Measurements from ENCODE around the gene ZNF718. TPM values are rescaled to one million over a fixed set of nuclear protein-coding genes. Genes with fewer than 3 reads are reported as not detected.
A peak's percentile ranks its signal among the peaks of the same experiment; 100 is the strongest.
"Not testable (repeated sequence)": the region's sequence is repeated elsewhere in the genome, so short reads cannot be mapped to it uniquely, and the experiment has no call there.

ZNF718 gene
- total RNA-seq = 10 to 100 TPM in 1 of 2 experiments, 1 to 10 TPM in 1; 9.7 to 10.3 TPM

DNA sequence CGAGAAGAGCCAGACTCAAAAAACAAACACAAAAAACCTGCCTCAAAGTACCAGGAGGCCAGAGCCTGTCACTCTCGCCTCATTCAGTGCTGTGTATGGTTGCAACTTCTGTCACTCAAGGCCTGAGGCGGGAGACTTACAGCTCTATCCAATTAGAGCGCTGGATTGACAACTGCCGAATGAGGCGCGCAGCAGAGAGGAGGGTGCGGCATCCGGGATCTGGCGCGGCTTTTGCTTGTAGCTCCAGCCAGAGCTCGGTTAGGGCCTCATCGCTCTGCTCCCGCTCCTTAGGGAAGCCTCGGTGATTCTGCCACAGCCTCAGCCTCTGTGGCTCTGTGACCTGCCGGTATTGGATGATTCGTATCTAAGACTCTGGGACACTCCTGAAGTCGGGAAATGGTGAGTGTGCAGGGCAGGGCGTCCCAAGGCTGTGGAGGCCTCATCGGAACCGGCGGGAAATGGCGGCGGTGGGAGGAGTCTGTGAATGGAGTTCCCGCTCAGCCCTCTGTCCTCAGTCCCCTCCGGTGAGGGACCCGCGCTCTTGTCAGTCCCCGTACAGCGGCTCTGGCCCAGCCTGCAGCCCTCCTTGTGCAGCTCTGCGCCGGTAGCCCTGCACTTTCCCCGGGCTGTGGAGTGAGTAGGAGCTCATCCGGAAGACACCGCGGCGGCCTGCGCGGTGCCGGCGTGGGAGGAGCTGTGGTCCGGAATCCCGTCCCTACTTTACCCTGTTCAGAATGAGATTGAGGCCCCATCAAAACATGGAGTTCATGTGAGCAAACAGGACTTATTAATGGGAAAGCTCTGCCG is at the start of gene ZNF718:
Gene ZNF718 (plus strand): TSS at position 227 of the 807 bp plus-strand sequence. CDS start 170 bp downstream, at position 397.
- H3K36me3 Mint-ChIP-seq (ENCODE audit: low read depth) = peaks cover 78% of the 10 kb centered on the region
- no peaks in the 10 kb centered on the region for H3K27me3 Mint-ChIP-seq
- H3K4me3 Mint-ChIP-seq = peak within 1 kb of the TSS; percentile 91
- H3K27ac Mint-ChIP-seq = peak within 1 kb of the TSS; percentile 100
- DNase-seq (peak; percentile 97), ATAC-seq (peak; percentile 98)
- intact Hi-C loops (cut with DNase I, micrococcal nuclease) = loop anchor here (1.0 to 5.0 kb wide), 7 partner anchors 9 to 1458 kb away; partner anchors contain the start of genes ATP5ME (in 1 of the 2), MYL5 (in 1 of the 2), PIGG (in 1 of the 2) and ZNF141 (in 1 of the 2)
- ChIA-PET CTCF (interaction anchor here (0.6 to 1.6 kb wide), 4 partner anchors 9 to 119 kb away, joined by 3 to 13 read pairs (median 4); no protein-coding TSS in a partner anchor), POLR2A (interaction anchor here (0.6 to 1.9 kb wide), 6 partner anchors 10 to 350 kb away, joined by 3 to 6 read pairs (median 4); partner anchors contain the start of genes ZNF141 and ZNF595)
- peaks cover 44% of the 10 kb centered on the region for H3K4me1 Mint-ChIP-seq
- peaks cover 54% of the 10 kb centered on the region for H3K9me3 Mint-ChIP-seq (ENCODE audit: low read depth)

DNA sequence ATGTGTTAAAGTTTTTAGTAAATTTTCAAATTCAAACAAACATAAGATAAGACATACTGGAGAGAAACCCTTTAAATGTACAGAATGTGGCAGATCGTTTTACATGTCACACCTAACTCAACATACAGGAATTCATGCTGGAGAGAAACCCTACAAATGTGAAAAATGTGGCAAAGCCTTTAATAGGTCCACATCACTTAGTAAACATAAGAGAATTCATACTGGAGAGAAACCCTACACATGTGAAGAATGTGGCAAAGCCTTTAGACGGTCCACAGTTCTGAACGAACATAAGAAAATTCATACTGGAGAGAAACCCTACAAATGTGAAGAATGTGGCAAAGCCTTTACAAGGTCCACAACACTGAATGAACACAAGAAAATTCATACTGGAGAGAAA is 38.4 kb upstream of the ZNF718 start:
- ATAC-seq = no peak
- CTCF ChIA-PET = no interaction called here
- Mint-ChIP-seq H3K27me3 (no peaks in the 10 kb centered on the region), H3K4me3 (no peak overlapping the region), H3K36me3 (ENCODE audit: low read depth) (peaks cover 72% of the 10 kb centered on the region), H3K27ac (no peak overlapping the region), H3K9me3 (ENCODE audit: low read depth) (peaks cover 57% of the 10 kb centered on the region), H3K4me1 (no peaks in the 10 kb centered on the region)
- no peak for DNase-seq
- intact Hi-C loops (cut with DNase I, micrococcal nuclease) = no loop called here
- POLR2A ChIA-PET = no interaction called here

DNA sequence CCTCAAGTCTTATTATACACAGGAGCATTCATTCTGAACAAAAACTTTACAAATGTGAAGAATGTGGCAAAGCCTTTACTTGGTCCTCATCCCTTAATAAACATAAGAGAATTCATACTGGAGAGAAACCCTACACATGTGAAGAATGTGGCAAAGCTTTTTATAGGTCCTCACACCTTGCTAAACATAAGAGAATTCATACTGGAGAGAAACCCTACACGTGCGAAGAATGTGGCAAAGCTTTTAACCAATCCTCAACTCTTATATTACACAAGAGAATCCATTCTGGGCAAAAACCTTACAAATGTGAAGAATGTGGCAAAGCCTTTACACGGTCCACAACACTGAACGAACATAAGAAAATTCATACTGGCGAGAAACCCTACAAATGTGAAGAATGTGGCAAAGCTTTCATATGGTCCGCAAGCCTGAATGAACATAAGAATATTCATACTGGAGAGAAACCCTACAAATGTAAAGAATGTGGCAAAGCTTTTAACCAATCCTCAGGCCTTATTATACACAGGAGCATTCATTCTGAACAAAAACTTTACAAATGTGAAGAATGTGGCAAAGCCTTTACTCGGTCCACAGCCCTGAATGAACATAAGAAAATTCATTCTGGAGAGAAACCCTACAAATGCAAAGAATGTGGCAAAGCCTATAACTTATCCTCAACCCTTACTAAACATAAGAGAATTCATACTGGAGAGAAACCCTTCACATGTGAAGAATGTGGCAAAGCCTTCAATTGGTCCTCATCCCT is 37.6 kb upstream of the ZNF718 start:
- H3K4me3 Mint-ChIP-seq; ATAC-seq; H3K4me1 Mint-ChIP-seq; POLR2A ChIA-PET; H3K27ac Mint-ChIP-seq; DNase-seq; intact Hi-C loops (cut with DNase I, micrococcal nuclease); H3K27me3 Mint-ChIP-seq: not testable (repeated sequence)
- CTCF ChIA-PET = interaction anchor here (0.6 kb wide), 1 partner anchor 1036 kb away, joined by 3 read pairs; no protein-coding TSS in a partner anchor
- peaks cover 72% of the 10 kb centered on the region for H3K36me3 Mint-ChIP-seq (ENCODE audit: low read depth)
- H3K9me3 Mint-ChIP-seq (ENCODE audit: low read depth) = peaks cover 58% of the 10 kb centered on the region

GRCh38 chr4:98386-98785 is 25.9 kb upstream of the ZNF718 start:
- Mint-ChIP-seq H3K4me1 (no peaks in the 10 kb centered on the region), H3K9me3 (ENCODE audit: low read depth) (peaks cover 64% of the 10 kb centered on the region), H3K27ac (no peak overlapping the region), H3K27me3 (no peaks in the 10 kb centered on the region), H3K36me3 (ENCODE audit: low read depth) (peaks cover 45% of the 10 kb centered on the region), H3K4me3 (no peak overlapping the region)
- ATAC-seq (no peak), DNase-seq (no peak)
- intact Hi-C loops (cut with DNase I, micrococcal nuclease) = no loop called here
- POLR2A ChIA-PET = no interaction called here
- CTCF ChIA-PET = interaction anchor here (0.9 to 1.7 kb wide), 3 partner anchors 10 to 146 kb away, joined by 3 to 7 read pairs (median 4); no protein-coding TSS in a partner anchor

- DNase-seq = no peak
- no peak overlapping the region for H3K27ac Mint-ChIP-seq
- H3K27me3 Mint-ChIP-seq = peaks cover 2% of the 10 kb centered on the region
- no peak overlapping the region for H3K4me3 Mint-ChIP-seq
- H3K36me3 Mint-ChIP-seq (ENCODE audit: low read depth) = peaks cover 46% of the 10 kb centered on the region
- ATAC-seq = no peak
- no peaks in the 10 kb centered on the region for H3K4me1 Mint-ChIP-seq
- intact Hi-C loops (cut with DNase I, micrococcal nuclease) = no loop called here
- CTCF ChIA-PET = no interaction called here
- H3K9me3 Mint-ChIP-seq (ENCODE audit: low read depth) = peaks cover 57% of the 10 kb centered on the region
- POLR2A ChIA-PET = no interaction called here
Measured at GRCh38 chr4:99863-100262, 24.4 kb upstream of the ZNF718 start.

GRCh38 chr4:107083-107443 is 17.2 kb upstream of the ZNF718 start:
- ChIA-PET CTCF (no interaction called here), POLR2A (no interaction called here)
- Mint-ChIP-seq H3K27ac (no peak overlapping the region), H3K4me3 (no peak overlapping the region), H3K9me3 (ENCODE audit: low read depth) (peaks cover 66% of the 10 kb centered on the region), H3K27me3 (peaks cover 51% of the 10 kb centered on the region), H3K36me3 (ENCODE audit: low read depth) (peaks cover 56% of the 10 kb centered on the region), H3K4me1 (peaks cover 2% of the 10 kb centered on the region)
- ATAC-seq = no peak
- intact Hi-C loops (cut with DNase I, micrococcal nuclease) = loop anchor here in 1 of 2 experiments (5.0 kb wide), 1 partner anchor 135 kb away; no protein-coding TSS in a partner anchor
- no peak for DNase-seq

DNA sequence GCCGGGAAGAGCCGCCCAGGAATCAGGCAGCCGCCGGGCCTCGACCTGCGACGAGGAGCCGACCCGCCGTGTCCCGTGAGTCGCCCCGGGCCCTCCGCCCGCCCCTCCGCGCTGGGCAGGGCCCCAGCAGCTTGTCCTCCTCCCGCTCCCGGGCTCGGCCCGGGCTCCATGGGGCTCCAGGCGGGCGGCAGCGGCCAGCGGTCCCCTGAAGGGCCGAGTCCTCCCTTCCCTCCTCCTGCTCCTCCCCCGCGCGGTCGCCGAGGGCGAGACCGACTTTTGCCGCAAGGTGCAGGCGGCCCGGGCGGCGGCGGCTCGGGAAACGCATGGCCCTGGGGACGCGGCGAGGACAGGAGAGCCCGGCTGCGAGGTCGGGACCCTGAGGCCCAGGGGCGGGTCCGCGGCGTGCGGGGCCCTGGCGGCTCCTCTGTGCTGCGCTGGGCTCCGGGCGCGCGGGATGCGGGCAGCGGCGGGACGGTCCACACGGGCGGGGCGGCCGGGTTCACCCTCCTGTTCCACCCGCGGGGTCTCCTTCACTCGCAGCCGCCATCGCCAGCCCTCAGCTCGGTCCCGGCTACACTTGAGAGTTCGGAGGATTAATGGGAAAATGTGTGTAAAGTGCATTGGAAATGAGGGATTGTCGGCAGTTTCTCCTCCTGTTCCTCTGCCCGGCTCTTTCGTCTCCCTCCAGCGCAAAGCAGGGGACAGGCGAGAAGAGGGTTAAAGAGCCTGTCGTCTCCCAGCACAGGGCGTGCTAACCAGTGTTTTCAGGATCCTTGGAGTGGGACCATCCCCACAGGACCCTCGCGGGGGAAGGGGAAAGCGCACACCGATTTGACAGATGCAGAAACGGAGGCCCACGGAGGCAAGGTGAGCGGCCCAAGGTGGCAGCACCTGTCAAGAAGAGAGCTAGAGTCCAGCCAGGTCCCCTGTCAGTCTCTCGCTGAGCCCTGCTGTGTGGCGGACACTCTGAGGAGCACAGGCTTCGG is 16.6 kb upstream of the ZNF718 start:
- ATAC-seq = no peak
- DNase-seq = peak; percentile 18
- H3K4me3 Mint-ChIP-seq = no peak overlapping the region
- intact Hi-C loops (cut with DNase I, micrococcal nuclease) = loop anchor here in 1 of 2 experiments (5.0 kb wide), 1 partner anchor 135 kb away; no protein-coding TSS in a partner anchor
- H3K36me3 Mint-ChIP-seq (ENCODE audit: low read depth) = peaks cover 55% of the 10 kb centered on the region
- CTCF ChIA-PET = no interaction called here
- POLR2A ChIA-PET = no interaction called here
- peaks cover 51% of the 10 kb centered on the region for H3K27me3 Mint-ChIP-seq
- H3K9me3 Mint-ChIP-seq (ENCODE audit: low read depth) = peaks cover 64% of the 10 kb centered on the region
- peaks cover 2% of the 10 kb centered on the region for H3K4me1 Mint-ChIP-seq
- no peak overlapping the region for H3K27ac Mint-ChIP-seq

- ChIA-PET POLR2A (no interaction called here), CTCF (interaction anchor here (0.5 to 1.3 kb wide), 2 partner anchors 12 to 386 kb away, joined by 3 to 4 read pairs; partner anchors contain the start of genes PIGG and ZNF721)
- intact Hi-C loops (cut with DNase I, micrococcal nuclease) = no loop called here
- peaks cover 6% of the 10 kb centered on the region for H3K4me1 Mint-ChIP-seq
- H3K36me3 Mint-ChIP-seq (ENCODE audit: low read depth) = peaks cover 35% of the 10 kb centered on the region
- H3K4me3 Mint-ChIP-seq = no peak overlapping the region
- H3K27ac Mint-ChIP-seq = no peak overlapping the region
- no peak for ATAC-seq
- H3K27me3 Mint-ChIP-seq = peaks cover 35% of the 10 kb centered on the region
- peaks cover 57% of the 10 kb centered on the region for H3K9me3 Mint-ChIP-seq (ENCODE audit: low read depth)
- no peak for DNase-seq
Measured at GRCh38 chr4:112771-113170, 11.5 kb upstream of the ZNF718 start.

- peaks cover 25% of the 10 kb centered on the region for H3K27me3 Mint-ChIP-seq
- intact Hi-C loops (cut with DNase I, micrococcal nuclease) = no loop called here
- POLR2A ChIA-PET = no interaction called here
- H3K36me3 Mint-ChIP-seq (ENCODE audit: low read depth) = peaks cover 27% of the 10 kb centered on the region
- CTCF ChIA-PET = no interaction called here
- peaks cover 50% of the 10 kb centered on the region for H3K9me3 Mint-ChIP-seq (ENCODE audit: low read depth)
- H3K4me3 Mint-ChIP-seq = no peak overlapping the region
- DNase-seq (no peak), ATAC-seq (no peak)
- H3K27ac Mint-ChIP-seq = no peak overlapping the region
- H3K4me1 Mint-ChIP-seq = peaks cover 4% of the 10 kb centered on the region
Measured at GRCh38 chr4:113732-114131, 10.6 kb upstream of the ZNF718 start.

DNA sequence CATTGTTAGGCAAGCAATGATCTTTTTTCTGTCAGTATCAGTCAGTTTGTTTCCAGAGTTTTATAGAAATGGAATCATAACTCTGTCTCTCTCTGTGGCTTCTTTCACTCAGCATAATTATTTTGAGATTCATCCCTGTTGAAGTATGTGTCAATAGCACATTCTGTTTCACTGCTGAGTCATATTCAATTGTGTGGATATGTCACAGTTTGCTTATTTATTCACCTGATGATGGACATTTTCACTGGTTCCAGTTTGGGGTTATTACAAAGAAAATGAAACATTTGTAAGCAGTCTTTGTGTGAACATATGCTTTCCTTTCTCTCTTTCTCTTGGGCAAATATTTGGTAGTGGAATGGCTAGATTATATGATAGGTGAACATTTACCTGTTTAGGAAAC is 10.2 kb upstream of the ZNF718 start:
- peaks cover 4% of the 10 kb centered on the region for H3K4me1 Mint-ChIP-seq
- DNase-seq (no peak), ATAC-seq (peak; percentile 70)
- intact Hi-C loops (cut with DNase I, micrococcal nuclease) = no loop called here
- no peak overlapping the region for H3K4me3 Mint-ChIP-seq
- CTCF ChIA-PET = interaction anchor here (2.4 kb wide), 1 partner anchor 11 kb away, joined by 13 read pairs; the partner anchor contains the start of gene ZNF718
- peaks cover 49% of the 10 kb centered on the region for H3K9me3 Mint-ChIP-seq (ENCODE audit: low read depth)
- peaks cover 21% of the 10 kb centered on the region for H3K27me3 Mint-ChIP-seq
- no peak overlapping the region for H3K27ac Mint-ChIP-seq
- H3K36me3 Mint-ChIP-seq (ENCODE audit: low read depth) = peaks cover 22% of the 10 kb centered on the region
- POLR2A ChIA-PET = no interaction called here

Measured in activated CD4-positive, alpha-beta T cell treated with anti-CD3 and anti-CD28 coated beads for 36 hours (primary cell).